Caco-2 (cell line): ENCODE results near the gene PBX1. TPM values are rescaled to one million over a fixed set of nuclear protein-coding genes. Genes with fewer than 3 reads are reported as not detected.

ENCODE experiments used
- BruUV-seq: library from RNA; stranded (reverse); fragments of 400-500 nt; replicated peaks from 2 replicates; lab custom pipeline; 2021; lab: Mats Ljungman, UMichigan
- CTCF ChIA-PET: fragments of 300-600 bp; sonication (Branson Sonifier 250); formaldehyde crosslinking; loops from one replicate; lab custom pipeline; 2022; ENCODE audit warnings: antibody characterized with exemption; lab: Charles Lee
- POLR2A ChIA-PET: fragments of 300-600 bp; sonication (Branson Sonifier 250); formaldehyde crosslinking; loops from one replicate; lab custom pipeline; 2022; ENCODE audit warnings: antibody characterized with exemption; lab: Charles Lee
- DNase-seq, 2 experiments: peaks; one replicate each; pipeline versions ENCODE4 v3.0.0 to v3.0.0-alpha.2; 2020 to 2022
- H3K27me3 ChIP-seq: replicated peaks from 2 replicates; pipeline ENCODE4 v1.6.0; 2011; ENCODE audit warnings: low read length; ENCODE audit not compliant: control insufficient read depth, insufficient read depth
- H3K36me3 ChIP-seq: 2 replicates; pipeline ENCODE4 v1.5.1; 2011; ENCODE audit warnings: low read length; ENCODE audit not compliant: control insufficient read depth, insufficient read depth
- H3K4me1 ChIP-seq: fragments of 250-450 bp; sonication (Bioruptor Pico); 2 replicates; pipeline ENCODE4 v1.5.1; 2020; ENCODE audit warnings: mild to moderate bottlenecking
- H3K4me3 ChIP-seq: 2 replicates; pipeline ENCODE4 v1.5.1; 2011; ENCODE audit warnings: low read depth, mild to moderate bottlenecking, control low read depth, low read length
- H3K9me3 ChIP-seq: fragments of 250-450 bp; sonication (Bioruptor Pico); 2 replicates; pipeline ENCODE4 v1.5.1; 2020; ENCODE audit warnings: mild to moderate bottlenecking, moderate library complexity
- H3K27ac Mint-ChIP-seq: one replicate; pipeline ENCODE4 v1.8.0; 2022; ENCODE audit warnings: mixed read lengths; ENCODE audit not compliant: unreplicated experiment
- H3K27me3 Mint-ChIP-seq: one replicate; pipeline ENCODE4 v1.8.0; 2022; ENCODE audit warnings: mixed read lengths; ENCODE audit not compliant: insufficient read depth, unreplicated experiment
- H3K36me3 Mint-ChIP-seq: one replicate; pipeline ENCODE4 v1.8.0; 2022; ENCODE audit warnings: mild to moderate bottlenecking, mixed read lengths; ENCODE audit not compliant: insufficient read depth, unreplicated experiment
- H3K4me1 Mint-ChIP-seq: one replicate; pipeline ENCODE4 v1.8.0; 2022; ENCODE audit warnings: low read depth, mixed read lengths; ENCODE audit not compliant: unreplicated experiment
- H3K4me3 Mint-ChIP-seq: one replicate; pipeline ENCODE4 v1.8.0; 2022; ENCODE audit warnings: mild to moderate bottlenecking, moderate library complexity, mixed read lengths; ENCODE audit not compliant: unreplicated experiment
- H3K9me3 Mint-ChIP-seq: one replicate; pipeline ENCODE4 v1.8.0; 2022; ENCODE audit warnings: mixed read lengths; ENCODE audit not compliant: unreplicated experiment
- CTCF ChIP-seq, 2 experiments: fragments of 200-600 bp in 1 of 2; IDR thresholded peaks; 1 replicate in 1 of 2; 2 replicates in 1 of 2; pipeline versions ENCODE4 v1.5.1 to v1.8.0; 2011 to 2022; ENCODE audit warnings: antibody characterized with exemption in 1 of 2, control low read depth in 1 of 2, inconsistent platforms in 1 of 2, low read depth in 1 of 2, low read length in 1 of 2, mild to moderate bottlenecking in 1 of 2, moderate library complexity in 1 of 2; ENCODE audit not compliant: insufficient read depth in 1 of 2, severe bottlenecking in 1 of 2, unreplicated experiment in 1 of 2
- intact Hi-C: fragments of 100-400 bp; cut with micrococcal nuclease; formaldehyde crosslinking; loops from one replicate; pipeline ENCODE4 v1.10.0; 2022; ENCODE audit not compliant: unreplicated experiment
- total RNA-seq: library from RNA; stranded (reverse); gene quantifications from 2 replicates; pipeline ENCODE4 v1.2.3, GENCODE V29; 2022

PBX1 gene
- total RNA-seq, 1 experiment from 2014 or later, result 103 TPM

DNA sequence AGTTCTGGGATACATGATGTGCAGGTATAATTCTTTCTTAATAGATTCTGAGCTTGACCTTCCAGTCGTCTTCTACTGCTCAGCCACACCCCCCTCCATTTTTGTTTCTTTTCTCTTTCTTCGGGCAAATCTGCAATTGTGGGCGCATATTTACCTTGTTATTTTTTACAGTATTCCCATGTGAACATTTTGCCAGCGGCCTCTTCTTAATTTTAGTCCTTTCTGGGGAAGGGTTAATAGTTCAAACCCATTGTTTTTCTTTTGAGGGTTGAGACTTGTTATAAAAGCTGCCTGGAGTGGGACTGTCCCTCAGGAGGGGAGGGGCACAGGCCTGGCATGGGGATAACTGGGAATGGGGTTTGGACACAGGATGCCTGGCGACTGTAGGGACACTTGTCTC is 40.3 kb downstream of the PBX1 start:
- Mint-ChIP-seq H3K36me3 (peaks cover 30% of the 10 kb centered on the region), H3K4me3 (no peak overlapping the region), H3K4me1 (peaks cover 24% of the 10 kb centered on the region), H3K27me3 (no peaks in the 10 kb centered on the region), H3K27ac (peak overlapping the region; percentile 78), H3K9me3 (no peaks in the 10 kb centered on the region)
- Histone ChIP-seq H3K27me3 (no peaks in the 10 kb centered on the region), H3K4me1 (peaks cover 51% of the 10 kb centered on the region), H3K36me3 (no peaks in the 10 kb centered on the region), H3K4me3 (no peak overlapping the region), H3K9me3 (no peaks in the 10 kb centered on the region)
- ChIA-PET CTCF (no interaction called here), POLR2A (no interaction called here)
- intact Hi-C loops, result no loop called here
- no peak for TF ChIP-seq CTCF (IDR thresholded peaks at IDR 0.05; ENCODE audit: insufficient read depth in 1 of 2, low read depth in 1 of 2, low read length in 1 of 2, severe bottlenecking in 1 of 2, unreplicated experiment in 1 of 2)
- BruUV-seq, result no TSS peak
- DNase-seq, result no peak

- no peaks in the 10 kb centered on the region for H3K9me3 ChIP-seq
- H3K4me3 ChIP-seq, result no peak overlapping the region
- TSS peak; percentile 78 for BruUV-seq
- Mint-ChIP-seq H3K4me1 (peaks cover 32% of the 10 kb centered on the region), H3K4me3 (peak overlapping the region; percentile 77), H3K27ac (peak overlapping the region; percentile 93), H3K9me3 (no peaks in the 10 kb centered on the region), H3K27me3 (no peaks in the 10 kb centered on the region), H3K36me3 (peaks cover 39% of the 10 kb centered on the region)
- no peak for TF ChIP-seq CTCF (IDR thresholded peaks at IDR 0.05; ENCODE audit: insufficient read depth in 1 of 2, low read depth in 1 of 2, low read length in 1 of 2, severe bottlenecking in 1 of 2, unreplicated experiment in 1 of 2)
- intact Hi-C loops, result loop anchor here (1.0 to 5.0 kb wide), 8 partner anchors 10 to 186 kb away; partner anchors contain the start of gene PBX1
- no peaks in the 10 kb centered on the region for H3K27me3 ChIP-seq
- POLR2A ChIA-PET, result interaction anchor here (1.0 to 1.8 kb wide), 5 partner anchors 10 to 58 kb away, joined by 3 to 20 read pairs (median 8); partner anchors contain the start of gene PBX1
- CTCF ChIA-PET, result interaction anchor here (0.7 to 1.6 kb wide), 8 partner anchors 10 to 435 kb away, joined by 3 to 7 read pairs (median 4); partner anchors contain the start of gene PBX1
- no peaks in the 10 kb centered on the region for H3K36me3 ChIP-seq
- H3K4me1 ChIP-seq, result peaks cover 53% of the 10 kb centered on the region
- no peak for DNase-seq
These were observed 42.6 kb downstream of the PBX1 start for GRCh38 chr1:164601399-164602100.

DNA sequence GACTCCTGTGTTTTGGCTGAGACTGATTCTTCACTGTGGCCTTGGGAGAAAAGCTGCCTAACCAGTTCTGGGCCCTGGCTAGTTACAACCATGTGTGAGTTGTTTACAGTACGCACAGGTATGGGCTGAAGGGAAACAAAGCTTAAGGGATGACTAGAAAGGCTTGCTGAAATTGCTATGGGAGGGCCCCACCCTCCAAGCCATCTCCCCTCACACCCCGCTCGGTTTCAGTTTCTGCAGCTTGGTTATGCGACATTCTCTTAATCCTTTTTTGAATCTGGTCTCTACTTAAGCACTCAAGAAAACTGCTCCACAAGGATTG is 43.1 kb downstream of the PBX1 start:
- intact Hi-C loops, result loop anchor here (1.0 to 5.0 kb wide), 8 partner anchors 9 to 185 kb away; partner anchors contain the start of gene PBX1
- H3K4me3 ChIP-seq, result no peak overlapping the region
- no peaks in the 10 kb centered on the region for H3K9me3 ChIP-seq
- peak overlapping the region; percentile 93 for H3K27ac Mint-ChIP-seq
- H3K36me3 Mint-ChIP-seq, result peaks cover 37% of the 10 kb centered on the region
- no peaks in the 10 kb centered on the region for H3K9me3 Mint-ChIP-seq
- peaks cover 53% of the 10 kb centered on the region for H3K4me1 ChIP-seq
- POLR2A ChIA-PET, result interaction anchor here (0.7 to 1.8 kb wide), 6 partner anchors 10 to 214 kb away, joined by 3 to 20 read pairs (median 6); partner anchors contain the start of gene PBX1
- H3K4me3 Mint-ChIP-seq, result peak overlapping the region; percentile 77
- no peaks in the 10 kb centered on the region for H3K36me3 ChIP-seq
- no peak for TF ChIP-seq CTCF (IDR thresholded peaks at IDR 0.05; ENCODE audit: insufficient read depth in 1 of 2, low read depth in 1 of 2, low read length in 1 of 2, severe bottlenecking in 1 of 2, unreplicated experiment in 1 of 2)
- no TSS peak for BruUV-seq
- peak; percentile 86 to 88 for DNase-seq
- peaks cover 36% of the 10 kb centered on the region for H3K4me1 Mint-ChIP-seq
- CTCF ChIA-PET, result interaction anchor here (0.7 to 1.6 kb wide), 8 partner anchors 10 to 435 kb away, joined by 3 to 7 read pairs (median 4); partner anchors contain the start of gene PBX1
- no peaks in the 10 kb centered on the region for H3K27me3 Mint-ChIP-seq
- no peaks in the 10 kb centered on the region for H3K27me3 ChIP-seq
